Colonic mucosa (tissue), 4 donors: ENCODE results near the gene ZNF557. TPM values are rescaled to one million over a fixed set of nuclear protein-coding genes. Genes with fewer than 3 reads are reported as not detected.

Source experiments
- DNase-seq: peaks from one replicate; pipeline ENCODE4 v3.0.0-alpha.2; 2020
- H3K27ac ChIP-seq: fragments of 200-600 bp; one replicate; pipeline ENCODE4 v1.8.0; 2021
- H3K27me3 ChIP-seq: fragments of 200-600 bp; one replicate; pipeline ENCODE4 v1.8.0; 2021
- H3K36me3 ChIP-seq: fragments of 200-600 bp; one replicate; pipeline ENCODE4 v1.8.0; 2021
- H3K4me1 ChIP-seq: fragments of 200-600 bp; one replicate; pipeline ENCODE4 v1.8.0; 2021; ENCODE audit warnings: mild to moderate bottlenecking
- H3K4me3 ChIP-seq: fragments of 200-600 bp; one replicate; pipeline ENCODE4 v1.8.0; 2021
- H3K9ac ChIP-seq, 2 donors: one replicate each; pipeline ENCODE4 v1.7.0; 2013; ENCODE audit warnings: control low read depth in 2 of 2, low read depth in 2 of 2, low read length in 2 of 2
- H3K9me3 ChIP-seq: fragments of 200-600 bp; one replicate; pipeline ENCODE4 v1.8.0; 2021
- CTCF ChIP-seq: fragments of 200-600 bp; IDR thresholded peaks from one replicate; pipeline ENCODE4 v1.8.0; 2022; ENCODE audit warnings: antibody characterized with exemption, mild to moderate bottlenecking
- intact Hi-C: fragments of 100-400 bp; cut with DNase I; formaldehyde crosslinking; loops from one replicate; pipeline ENCODE4 v1.14.1; 2022
- total RNA-seq, 2 donors: library from RNA; stranded (reverse); fragmentation: NEBNext Ultra II Directional in 1 of 2; extraction: Animal tissue kit (Norgen Biotek cat#: 25700) in 1 of 2; gene quantifications; one replicate each; pipeline ENCODE4 v1.2.1, GENCODE V29; 2021
- donor health status: healthy.
- donor health status: DM: no; HTN: no; CAD: no.
- donor health status: DM: no; HTN: no; CAD: no.

The ZNF557 gene
- total RNA-seq, 2 donors from 2014 or later, result 7.5 to 7.9 TPM

GRCh38 chr19:7137120-7137519, 67.6 kb downstream of the ZNF557 start:
- no peak overlapping the region for H3K27ac ChIP-seq
- no peak for DNase-seq
- no peak for TF ChIP-seq CTCF
- H3K36me3 ChIP-seq, result no peaks in the 10 kb centered on the region
- intact Hi-C loops, result no loop called here
- no peaks in the 10 kb centered on the region for H3K9me3 ChIP-seq
- no peak overlapping the region for H3K9ac ChIP-seq
- H3K4me3 ChIP-seq, result no peak overlapping the region
- no peaks in the 10 kb centered on the region for H3K27me3 ChIP-seq
- H3K4me1 ChIP-seq, result peaks cover 4% of the 10 kb centered on the region

Other genes starting within 250 kb of the ZNF557 start
- gene ADGRE1, start 182.1 kb upstream of the ZNF557 start, total RNA-seq, result under 1 TPM; 0.15 to 0.85 TPM
- not detected for gene MBD3L2B, start 48.3 kb upstream of the ZNF557 start, total RNA-seq
- gene MBD3L5, start 39.1 kb upstream of the ZNF557 start, total RNA-seq, result not detected
- not detected for gene MBD3L4, start 29.5 kb upstream of the ZNF557 start, total RNA-seq
- gene MBD3L2, start 20.4 kb upstream of the ZNF557 start, total RNA-seq, result not detected
- not detected for gene MBD3L3, start 11.0 kb upstream of the ZNF557 start, total RNA-seq
- 10 to 100 TPM; 58.7 to 62.2 TPM for gene INSR, start 224.7 kb downstream of the ZNF557 start, total RNA-seq